Ovary (tissue), 10 donors: ENCODE results near the gene LRRC27. TPM values are rescaled to one million over a fixed set of nuclear protein-coding genes. Genes with fewer than 3 reads are reported as not detected.

Experiments used
- DNase-seq, 5 donors: peaks; one replicate each; pipeline ENCODE4 v3.0.0-alpha.2; 2019 to 2020
- H3K27ac ChIP-seq, 2 donors: fragments of 200-600 bp; one replicate each; pipeline versions ENCODE4 v1.5.1 to v1.8.0; 2019 to 2022
- H3K27me3 ChIP-seq: fragments of 200-600 bp; one replicate; pipeline ENCODE4 v1.8.0; 2022
- H3K36me3 ChIP-seq: fragments of 200-600 bp; sonication (generic); one replicate; pipeline ENCODE4 v1.5.1; 2019
- H3K4me1 ChIP-seq: one replicate; pipeline ENCODE4 v1.8.1; 2013; ENCODE audit warnings: mild to moderate bottlenecking, moderate library complexity; ENCODE audit not compliant: insufficient read depth
- H3K4me3 ChIP-seq: fragments of 200-600 bp; sonication (generic); one replicate; pipeline ENCODE4 v1.5.1; 2017
- H3K9me3 ChIP-seq, 2 donors: fragments of 200-600 bp in 1 of 2; sonication (generic) in 1 of 2; one replicate each; pipeline versions ENCODE4 v1.5.1 to v1.8.1; 2013 to 2019; ENCODE audit warnings: mild to moderate bottlenecking in 1 of 2, moderate library complexity in 1 of 2
- CTCF ChIP-seq, 3 donors: fragments of 450-650 bp in 2 of 3; fragments of 200-600 bp in 1 of 3; IDR thresholded peaks; one replicate each; pipeline versions ENCODE4 v1.5.1 to v1.8.0; 2016 to 2022; ENCODE audit warnings: antibody characterized with exemption in 3 of 3, mild to moderate bottlenecking in 1 of 3
- EP300 ChIP-seq: sonication (generic); formaldehyde crosslinking; IDR thresholded peaks from one replicate; pipeline ENCODE4 v1.6.1; 2017; ENCODE audit warnings: antibody characterized with exemption
- POLR2A ChIP-seq: fragments of 450-650 bp; IDR thresholded peaks from one replicate; pipeline ENCODE4 v1.6.1; 2017; ENCODE audit warnings: antibody characterized with exemption, mild to moderate bottlenecking, moderate library complexity
- WGBS, 3 donors: extraction: QIAGEN DNeasy Blood & Tissue Kit in 1 of 3; methylation state at CpG; one replicate each; pipeline versions ENCODE4 v1.1.5 to v1.1.7; 2013 to 2017; 5-methylcytosine and 5-hydroxymethylcytosine counted together
- intact Hi-C, 4 donors: fragments of 100-400 bp; cut with DNase I; formaldehyde crosslinking; loops; one replicate each; pipeline versions ENCODE4 v1.11.0 to v1.15.1; 2022 to 2023
- long read RNA-seq, 3 donors: library from polyadenylated mRNA in 2 of 3; unstranded in 2 of 3; transcript quantifications; one replicate each; pipeline ENCODE4 v2.0.0 and lab custom pipeline, GENCODE V29; 2021 to 2026
- polyA plus RNA-seq, 2 donors: library from polyadenylated mRNA; stranded (reverse); fragments of 200-250 nt in 1 of 2; fragments of 350-450 nt in 1 of 2; fragmentation: Illumina TruSeq in 1 of 2; extraction: RNeasy Lipid Tissue Mini Kit (QIAGEN cat#74804) in 1 of 2; gene quantifications; one replicate each; pipeline ENCODE4 v1.2.3, GENCODE V29; 2013 to 2014
- total RNA-seq, 7 donors: library from RNA; depleted of rRNA in 2 of 7; stranded (reverse); fragments of >200 nt in 2 of 7; fragmentation: NEBNext Ultra II Directional in 3 of 7; extraction: Animal tissue kit (Norgen Biotek cat#: 25700) in 3 of 7; gene quantifications; one replicate each; pipeline versions ENCODE4 v1.1.0 to v1.2.4, GENCODE V29; 2016 to 2023
- donor health status: DM: no; HTN: no; CAD: no; lungs with moderate emphysema.
- donor health status: DM: no; HTN: no; CAD: no.
- donor health status: Bipolar disorder and iron deficiency.
- donor health status: DM: yes; HTN: yes; CAD: no.
- donor health status: DM: no; HTN: no; CAD: no.
- donor health status: DM: yes; HTN: yes; CAD: no.

The LRRC27 gene
- 10 to 100 TPM in 3 of 7 donors, 1 to 10 TPM in 4; 7.4 to 12.3 (median 9.3) TPM for total RNA-seq
- 1 to 10 TPM; 7.6 to 9.6 TPM for polyA plus RNA-seq
- long read RNA-seq, donor 1, full-length matches to known transcripts = 19 of 58 reads
- long read RNA-seq, donor 1, partial matches to known transcripts = 22 of 58 reads
- long read RNA-seq, donor 1, other reads (novel, unspliced or antisense) = 17 of 58 reads
- long read RNA-seq, donor 2 = 0 reads
- long read RNA-seq, donor 3, full-length matches to known transcripts = 15 of 23 reads
- long read RNA-seq, donor 3, partial matches to known transcripts = 2 of 23 reads
- long read RNA-seq, donor 3, other reads (novel, unspliced or antisense) = 6 of 23 reads

- intact Hi-C loops = loop anchor here in 1 of 4 donors (2.0 kb wide), 1 partner anchor 23 kb away; no protein-coding TSS in a partner anchor
- Histone ChIP-seq H3K27me3 (no peaks in the 10 kb centered on the region), H3K4me3 (peak within 1 kb of the TSS; percentile 60), H3K27ac (peak within 1 kb of the TSS; percentile 71 to 79), H3K9me3 (no peaks in the 10 kb centered on the region), H3K4me1 (peaks cover 12% of the 10 kb centered on the region), H3K36me3 (no peaks in the 10 kb centered on the region)
- TF ChIP-seq EP300 = no peak
- TF ChIP-seq CTCF (IDR thresholded peaks at IDR 0.05) = no peak
- no peak for TF ChIP-seq POLR2A
- WGBS, 3 donors = 0 to 1% (median 0%) methylated on average over 35 to 89 of the region's 89 CpGs
- peak; percentile 99 to 100 (median 100) for DNase-seq
Observed at GRCh38 chr10:132331601-132332432, at the start of gene LRRC27. Gene LRRC27 (plus strand): TSS chr10:132332193. CDS start chr10:132333525, 1,332 bp downstream.

GRCh38 chr10:132282667-132283603 lies 49.1 kb upstream of the LRRC27 start:
- WGBS, 3 donors = 38 to 52% (median 39%) methylated on average over 34 to 36 of the region's 36 CpGs
- Histone ChIP-seq H3K9me3 (no peaks in the 10 kb centered on the region), H3K4me3 (no peak overlapping the region), H3K36me3 (no peaks in the 10 kb centered on the region), H3K4me1 (peaks cover 2% of the 10 kb centered on the region), H3K27ac (no peak overlapping the region), H3K27me3 (no peaks in the 10 kb centered on the region)
- intact Hi-C loops = no loop called here
- TF ChIP-seq POLR2A (no peak), CTCF (IDR thresholded peaks at IDR 0.05) (no peak), EP300 (no peak)
- peak in 1 of 5 donors; percentile 24 for DNase-seq

GRCh38 chr10:132283604-132284382 lies 48.2 kb upstream of the LRRC27 start:
- no peak overlapping the region for H3K4me3 ChIP-seq
- no peaks in the 10 kb centered on the region for H3K9me3 ChIP-seq
- intact Hi-C loops = no loop called here
- H3K27me3 ChIP-seq = no peaks in the 10 kb centered on the region
- WGBS, 3 donors = 32 to 48% (median 41%) methylated on average over 21 to 24 of the region's 24 CpGs
- H3K4me1 ChIP-seq = peaks cover 2% of the 10 kb centered on the region
- H3K27ac ChIP-seq = no peak overlapping the region
- TF ChIP-seq EP300 (no peak), CTCF (IDR thresholded peaks at IDR 0.05) (no peak), POLR2A (no peak)
- peak in 1 of 5 donors; percentile 23 for DNase-seq
- no peaks in the 10 kb centered on the region for H3K36me3 ChIP-seq
